Smooth muscle cell (in vitro differentiated cells): ENCODE measurements around the gene S100A13. TPM values are rescaled to one million over a fixed set of nuclear protein-coding genes. Genes with fewer than 3 reads are reported as not detected.
A peak's percentile ranks its signal among the peaks of the same experiment; 100 is the strongest.

Experiments used
- DNase-seq: peaks from one replicate; lab custom pipeline; 2025; ENCODE audit not compliant: unreplicated experiment; lab: John Stamatoyannopoulos, UW
- H2AFZ ChIP-seq: fragments of 200-600 bp; sonication (generic); 2 replicates; pipeline ENCODE4 v1.6.0; 2016; ENCODE audit warnings: antibody characterized with exemption, low read depth, mild to moderate bottlenecking
- H3F3A ChIP-seq: fragments of 200-600 bp; sonication (generic); 2 replicates; pipeline ENCODE4 v1.6.0; 2017; ENCODE audit warnings: antibody characterized with exemption, low read depth
- H3K27ac ChIP-seq: fragments of 200-600 bp; sonication (generic); 2 replicates; pipeline ENCODE4 v1.5.1; 2016; ENCODE audit warnings: low read depth, mild to moderate bottlenecking
- H3K27me3 ChIP-seq: fragments of 200-600 bp; sonication (generic); 2 replicates; pipeline ENCODE4 v1.6.1; 2016; ENCODE audit warnings: low read depth, mild to moderate bottlenecking
- H3K36me3 ChIP-seq: fragments of 200-600 bp; sonication (generic); 2 replicates; pipeline ENCODE4 v1.5.1; 2016; ENCODE audit warnings: low read depth
- H3K4me1 ChIP-seq: fragments of 200-600 bp; sonication (generic); 2 replicates; pipeline ENCODE4 v1.5.1; 2016; ENCODE audit warnings: low read depth
- H3K4me2 ChIP-seq: fragments of 200-600 bp; sonication (generic); 2 replicates; pipeline ENCODE4 v1.6.0; 2016; ENCODE audit warnings: mild to moderate bottlenecking
- H3K4me3 ChIP-seq: fragments of 200-600 bp; sonication (generic); 2 replicates; pipeline ENCODE4 v1.5.1; 2016; ENCODE audit warnings: mild to moderate bottlenecking
- H3K79me2 ChIP-seq: fragments of 200-600 bp; sonication (generic); 2 replicates; pipeline ENCODE4 v1.6.0; 2016; ENCODE audit warnings: low read depth, mild to moderate bottlenecking
- H3K9ac ChIP-seq: fragments of 200-600 bp; sonication (generic); 2 replicates; pipeline ENCODE4 v1.6.0; 2016; ENCODE audit warnings: low read depth
- H3K9me3 ChIP-seq: fragments of 200-600 bp; sonication (generic); replicated peaks from 2 replicates; pipeline ENCODE4 v1.5.1; 2016; ENCODE audit warnings: low read depth
- H4K20me1 ChIP-seq: fragments of 200-600 bp; sonication (generic); 2 replicates; pipeline ENCODE4 v1.6.0; 2016; ENCODE audit warnings: low read depth
- WGBS: methylation state at CpG from one replicate; pipeline ENCODE4 v1.1.7; 2016; ENCODE audit warnings: low lambda C conversion rate; 5-methylcytosine and 5-hydroxymethylcytosine counted together
- polyA plus RNA-seq: library from polyadenylated mRNA; unstranded; fragments of >200 nt; fragmentation: Nextera tagmentation; extraction: Ambion mirVana; gene quantifications from 2 replicates; pipeline ENCODE4 v1.2.1, GENCODE V29; 2016
- total RNA-seq: library from RNA; depleted of rRNA; stranded (reverse); fragments of >200 nt; gene quantifications from 2 replicates; pipeline ENCODE4 v1.2.3, GENCODE V29; 2014
- TF ChIP-seq, protein P1 (sequence below): fragments of 200-600 bp; sonication (generic); IDR thresholded peaks from 2 replicates; pipeline ENCODE4 v1.5.1; 2017; ENCODE audit warnings: borderline replicate concordance, mild to moderate bottlenecking, antibody characterized with exemption; ENCODE audit not compliant: insufficient read depth, poor library complexity, severe bottlenecking

The S100A13 gene
- total and polyA plus RNA-seq, 2 experiments from 2014 or later, result 158 to 498 TPM

DNA sequence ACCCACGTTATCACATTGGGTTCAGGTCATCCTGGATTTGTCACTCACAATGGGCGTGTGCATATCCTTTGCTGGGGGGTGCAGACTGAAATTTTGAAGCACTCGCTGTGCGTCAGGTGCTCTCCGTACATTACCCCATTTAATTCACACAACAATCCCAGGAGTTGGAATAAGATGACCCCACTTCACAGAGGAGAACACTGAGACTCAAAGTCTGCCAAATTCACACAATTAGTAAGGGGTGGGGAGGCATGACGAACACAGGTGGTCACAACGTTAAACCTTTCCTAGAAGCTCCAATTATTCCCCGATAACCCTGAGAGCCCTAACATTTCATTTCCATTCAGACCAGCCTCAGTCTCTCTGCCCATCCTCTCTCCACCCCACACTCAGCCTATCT lies 57.8 kb downstream of the S100A13 start:
- H3K4me1 ChIP-seq, result peaks cover 30% of the 10 kb centered on the region
- H3K27ac ChIP-seq, result peak overlapping the region; percentile 100
- no peak for DNase-seq
- H4K20me1 ChIP-seq, result no peaks in the 10 kb centered on the region
- no peaks in the 10 kb centered on the region for H3K36me3 ChIP-seq
- no peaks in the 10 kb centered on the region for H3K9me3 ChIP-seq
- no peaks in the 10 kb centered on the region for H3K79me2 ChIP-seq
- H3F3A ChIP-seq, result peaks cover 8% of the 10 kb centered on the region
- no peak overlapping the region for H3K4me3 ChIP-seq
- TF ChIP-seq, protein P1, sequence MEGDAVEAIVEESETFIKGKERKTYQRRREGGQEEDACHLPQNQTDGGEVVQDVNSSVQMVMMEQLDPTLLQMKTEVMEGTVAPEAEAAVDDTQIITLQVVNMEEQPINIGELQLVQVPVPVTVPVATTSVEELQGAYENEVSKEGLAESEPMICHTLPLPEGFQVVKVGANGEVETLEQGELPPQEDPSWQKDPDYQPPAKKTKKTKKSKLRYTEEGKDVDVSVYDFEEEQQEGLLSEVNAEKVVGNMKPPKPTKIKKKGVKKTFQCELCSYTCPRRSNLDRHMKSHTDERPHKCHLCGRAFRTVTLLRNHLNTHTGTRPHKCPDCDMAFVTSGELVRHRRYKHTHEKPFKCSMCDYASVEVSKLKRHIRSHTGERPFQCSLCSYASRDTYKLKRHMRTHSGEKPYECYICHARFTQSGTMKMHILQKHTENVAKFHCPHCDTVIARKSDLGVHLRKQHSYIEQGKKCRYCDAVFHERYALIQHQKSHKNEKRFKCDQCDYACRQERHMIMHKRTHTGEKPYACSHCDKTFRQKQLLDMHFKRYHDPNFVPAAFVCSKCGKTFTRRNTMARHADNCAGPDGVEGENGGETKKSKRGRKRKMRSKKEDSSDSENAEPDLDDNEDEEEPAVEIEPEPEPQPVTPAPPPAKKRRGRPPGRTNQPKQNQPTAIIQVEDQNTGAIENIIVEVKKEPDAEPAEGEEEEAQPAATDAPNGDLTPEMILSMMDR, result no peak
- H3K4me2 ChIP-seq, result no peak overlapping the region
- H3K9ac ChIP-seq, result no peak overlapping the region
- 92% methylated on average over 8 of the region's 8 CpGs for WGBS
- no peak overlapping the region for H2AFZ ChIP-seq
- no peaks in the 10 kb centered on the region for H3K27me3 ChIP-seq

Other genes starting within 250 kb of the S100A13 start
- gene S100A8, start 236.4 kb downstream of the S100A13 start, total RNA-seq, result not detected in 2 replicates
- gene S100A8, start 236.4 kb downstream of the S100A13 start, polyA plus RNA-seq, result 0.79 TPM in 1 of 2 replicates, not detected in the other
- gene S100A7A, start 211.0 kb downstream of the S100A13 start, total RNA-seq, result not detected in 2 replicates
- not detected in 2 replicates for gene S100A7A, start 211.0 kb downstream of the S100A13 start, polyA plus RNA-seq
- not detected in 2 replicates for gene S100A7, start 166.9 kb downstream of the S100A13 start, total RNA-seq
- not detected in 2 replicates for gene S100A7, start 166.9 kb downstream of the S100A13 start, polyA plus RNA-seq
- 410 and 499 TPM in 2 replicates for gene S100A6, start 91.5 kb downstream of the S100A13 start, total RNA-seq
- gene S100A6, start 91.5 kb downstream of the S100A13 start, polyA plus RNA-seq, result 1,358 and 1,471 TPM in 2 replicates
- 1.6 and 5.7 TPM in 2 replicates for gene S100A5, start 86.6 kb downstream of the S100A13 start, total RNA-seq
- 4.8 and 6.2 TPM in 2 replicates for gene S100A5, start 86.6 kb downstream of the S100A13 start, polyA plus RNA-seq
- 1,139 and 1,222 TPM in 2 replicates for gene S100A4, start 81.7 kb downstream of the S100A13 start, total RNA-seq
- 1,491 and 1,802 TPM in 2 replicates for gene S100A4, start 81.7 kb downstream of the S100A13 start, polyA plus RNA-seq
- 11.2 and 13.9 TPM in 2 replicates for gene S100A3, start 78.2 kb downstream of the S100A13 start, total RNA-seq
- gene S100A3, start 78.2 kb downstream of the S100A13 start, polyA plus RNA-seq, result 18.0 and 19.8 TPM in 2 replicates
- gene S100A2, start 61.7 kb downstream of the S100A13 start, total RNA-seq, result 2.3 and 7.3 TPM in 2 replicates
- 16.6 and 20.4 TPM in 2 replicates for gene S100A2, start 61.7 kb downstream of the S100A13 start, polyA plus RNA-seq
- 198 and 238 TPM in 2 replicates for gene S100A16, start 14.4 kb downstream of the S100A13 start, total RNA-seq
- gene S100A16, start 14.4 kb downstream of the S100A13 start, polyA plus RNA-seq, result 302 and 358 TPM in 2 replicates
- gene S100A14, start 11.2 kb downstream of the S100A13 start, total RNA-seq, result 20.1 and 25.1 TPM in 2 replicates
- gene S100A14, start 11.2 kb downstream of the S100A13 start, polyA plus RNA-seq, result 11.0 and 32.7 TPM in 2 replicates
- 8.3 TPM in 1 of 2 replicates, not detected in the other for gene S100A1, start 929 bp upstream of the S100A13 start, total RNA-seq
- gene S100A1, start 929 bp upstream of the S100A13 start, polyA plus RNA-seq, result 0.46 and 1.0 TPM in 2 replicates
- gene CHTOP, start 6.6 kb upstream of the S100A13 start, total RNA-seq, result 47.8 and 48.1 TPM in 2 replicates
- gene CHTOP, start 6.6 kb upstream of the S100A13 start, polyA plus RNA-seq, result 49.7 and 50.2 TPM in 2 replicates
- 37.6 and 65.5 TPM in 2 replicates for gene SNAPIN, start 31.2 kb upstream of the S100A13 start, total RNA-seq
- 48.1 and 52.0 TPM in 2 replicates for gene SNAPIN, start 31.2 kb upstream of the S100A13 start, polyA plus RNA-seq
- gene ILF2, start 43.5 kb upstream of the S100A13 start, total RNA-seq, result 201 and 206 TPM in 2 replicates
- gene ILF2, start 43.5 kb upstream of the S100A13 start, polyA plus RNA-seq, result 194 and 241 TPM in 2 replicates
- 0.09 and 0.54 TPM in 2 replicates for gene NPR1, start 51.2 kb upstream of the S100A13 start, total RNA-seq
- gene NPR1, start 51.2 kb upstream of the S100A13 start, polyA plus RNA-seq, result 0.24 and 0.40 TPM in 2 replicates
- gene INTS3, start 100.5 kb upstream of the S100A13 start, total RNA-seq, result 33.6 and 34.8 TPM in 2 replicates
- 22.3 and 27.6 TPM in 2 replicates for gene INTS3, start 100.5 kb upstream of the S100A13 start, polyA plus RNA-seq
- 14.8 and 21.3 TPM in 2 replicates for gene SLC27A3, start 147.9 kb upstream of the S100A13 start, total RNA-seq
- gene SLC27A3, start 147.9 kb upstream of the S100A13 start, polyA plus RNA-seq, result 36.0 and 41.0 TPM in 2 replicates